Left kidney (tissue), 2 donors: Measurements from ENCODE around the gene AGFG2. TPM values are rescaled to one million over a fixed set of nuclear protein-coding genes. Genes with fewer than 3 reads are reported as not detected.

ENCODE experiments used
- DNase-seq: peaks from one replicate; pipeline ENCODE4 v3.0.0-alpha.2; 2013
- polyA plus RNA-seq: library from polyadenylated mRNA; unstranded; fragments of 120-200 nt; gene quantifications from one replicate; pipeline ENCODE4 v1.2.1, GENCODE V29; 2013; ENCODE audit not compliant: insufficient read length

AGFG2 gene
- polyA plus RNA-seq, 1 donor: 10.0 TPM

GRCh38 chr7:100612730-100613390 is 73.9 kb downstream of the AGFG2 start:
- no peak for DNase-seq

DNA sequence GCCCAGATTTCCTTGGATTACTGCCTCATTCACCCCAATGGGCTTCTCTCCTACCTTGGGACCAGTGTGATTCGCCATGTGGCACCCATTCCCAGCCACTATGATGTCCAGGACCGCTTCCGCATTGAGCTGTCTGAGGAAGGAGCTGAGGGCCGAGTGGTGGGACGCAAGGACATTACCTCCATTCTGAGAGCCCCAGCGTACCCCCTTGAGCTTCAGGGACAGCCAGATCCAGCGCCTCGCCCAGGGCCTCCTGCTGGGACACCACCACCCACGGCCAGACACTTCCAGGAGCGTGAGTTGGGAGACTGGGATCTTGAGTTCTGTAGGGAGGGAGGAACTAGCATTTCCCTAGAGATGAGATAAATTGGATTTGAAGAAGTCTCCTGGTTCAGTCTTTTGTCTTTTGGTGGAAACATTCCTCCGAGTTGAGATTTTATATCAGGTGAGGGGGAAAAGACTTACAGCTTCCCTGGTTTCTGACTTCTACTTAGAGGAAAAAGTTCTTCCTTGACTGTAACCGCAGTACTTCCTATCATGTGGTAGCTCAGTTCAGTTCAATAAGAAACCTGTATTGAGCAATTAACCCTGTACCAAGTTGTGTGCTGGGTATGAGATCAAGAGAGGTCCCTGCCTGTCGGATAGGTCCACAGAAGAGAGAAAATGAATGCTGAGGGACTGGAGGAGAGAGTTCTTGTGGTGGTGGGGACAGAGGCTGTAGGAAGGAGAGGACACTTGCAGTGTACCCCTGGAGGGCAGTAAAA is 74.6 kb downstream of the AGFG2 start:
- no peak for DNase-seq

DNA sequence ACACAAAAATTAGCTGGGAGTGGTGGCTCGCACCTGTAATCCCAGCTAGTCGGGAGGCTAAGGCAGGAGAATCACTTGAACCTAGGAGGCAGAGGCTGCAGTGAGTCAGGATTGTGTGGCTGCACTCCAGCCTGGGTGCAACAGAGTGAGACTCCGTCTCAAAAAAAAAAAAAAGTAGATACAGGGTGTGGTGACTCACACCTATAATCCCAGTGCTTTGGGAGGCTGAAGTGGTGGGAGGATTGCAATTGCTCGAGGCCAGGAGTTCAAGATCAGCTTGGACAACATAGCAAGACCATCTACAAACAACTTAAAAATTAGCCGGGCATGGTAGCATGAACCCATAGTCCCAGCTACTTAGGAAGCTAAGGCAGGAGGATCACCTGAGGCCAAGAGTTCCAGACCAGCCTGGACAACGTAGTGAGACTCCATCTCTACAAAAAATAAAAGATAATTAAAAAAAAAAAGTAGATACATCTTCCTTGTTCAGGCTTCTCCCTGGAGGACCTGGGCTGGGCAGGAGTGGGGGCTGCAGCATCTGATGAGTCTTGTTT is 75.4 kb downstream of the AGFG2 start:
- no peak for DNase-seq

Other genes starting within 250 kb of the AGFG2 start
- gene SPDYE3, start 231.5 kb upstream of the AGFG2 start, polyA plus RNA-seq: 9.6 TPM
- 74.1 TPM for gene PILRB, start 181.1 kb upstream of the AGFG2 start, polyA plus RNA-seq
- gene PILRA, start 165.7 kb upstream of the AGFG2 start, polyA plus RNA-seq: 12.6 TPM
- 7.5 TPM for gene ZCWPW1, start 110.5 kb upstream of the AGFG2 start, polyA plus RNA-seq
- gene MEPCE, start 109.4 kb upstream of the AGFG2 start, polyA plus RNA-seq: 49.2 TPM
- gene PPP1R35, start 102.7 kb upstream of the AGFG2 start, polyA plus RNA-seq: 12.2 TPM
- 1.2 TPM for gene SPACDR, start 74.9 kb upstream of the AGFG2 start, polyA plus RNA-seq
- 37.4 TPM for gene TSC22D4, start 60.0 kb upstream of the AGFG2 start, polyA plus RNA-seq
- 1.6 TPM for gene NYAP1, start 55.3 kb upstream of the AGFG2 start, polyA plus RNA-seq
- 4.2 TPM for gene SAP25, start 34.7 kb downstream of the AGFG2 start, polyA plus RNA-seq
- gene LRCH4, start 46.9 kb downstream of the AGFG2 start, polyA plus RNA-seq: 37.7 TPM
- gene FBXO24, start 47.1 kb downstream of the AGFG2 start, polyA plus RNA-seq: 2.6 TPM
- 94.3 TPM for gene PCOLCE, start 63.2 kb downstream of the AGFG2 start, polyA plus RNA-seq
- gene MOSPD3, start 73.3 kb downstream of the AGFG2 start, polyA plus RNA-seq: 23.5 TPM
- 0.93 TPM for gene TFR2, start 102.3 kb downstream of the AGFG2 start, polyA plus RNA-seq
- gene ACTL6B, start 117.2 kb downstream of the AGFG2 start, polyA plus RNA-seq: not detected
- gene GNB2, start 134.5 kb downstream of the AGFG2 start, polyA plus RNA-seq: 162 TPM
- 42.7 TPM for gene GIGYF1, start 155.0 kb downstream of the AGFG2 start, polyA plus RNA-seq
- gene POP7, start 166.9 kb downstream of the AGFG2 start, polyA plus RNA-seq: 19.5 TPM
- 0.20 TPM for gene EPO, start 181.3 kb downstream of the AGFG2 start, polyA plus RNA-seq
- gene ZAN, start 194.4 kb downstream of the AGFG2 start, polyA plus RNA-seq: 0.03 TPM